GM18867 (cell line): ENCODE data around the gene MAGI2.
"Not testable (repeated sequence)": the region's sequence is repeated elsewhere in the genome, so short reads cannot be mapped to it uniquely, and the experiment has no call there.

Experiments
- ATAC-seq: cut with Tn5 transposase; IDR thresholded peaks from one replicate; pipeline ENCODE4 v1.9.1; 2021; ENCODE audit warnings: mild to moderate bottlenecking, moderate library complexity; ENCODE audit not compliant: unreplicated experiment

Gene MAGI2

GRCh38 chr7:79071187-79071586 lies 382.3 kb downstream of the MAGI2 start:
- ATAC-seq, result not testable (repeated sequence)

- no peak for ATAC-seq
These were observed 389.2 kb downstream of the MAGI2 start for GRCh38 chr7:79064187-79064823.

- no peak for ATAC-seq
These were observed 390.3 kb downstream of the MAGI2 start for GRCh38 chr7:79063019-79063698.

- ATAC-seq, result no peak
These were observed 393.0 kb downstream of the MAGI2 start for GRCh38 chr7:79060498-79060897.

GRCh38 chr7:79055722-79056415 lies 397.6 kb downstream of the MAGI2 start:
- no peak for ATAC-seq

GRCh38 chr7:79051915-79052314 lies 401.6 kb downstream of the MAGI2 start:
- no peak for ATAC-seq

GRCh38 chr7:79050603-79051002 lies 402.9 kb downstream of the MAGI2 start:
- ATAC-seq, result no peak

- no peak for ATAC-seq
These were observed 407.4 kb downstream of the MAGI2 start for GRCh38 chr7:79046061-79046460.

GRCh38 chr7:79037001-79037400 lies 416.5 kb downstream of the MAGI2 start:
- no peak for ATAC-seq

GRCh38 chr7:79036356-79036755 lies 417.1 kb downstream of the MAGI2 start:
- ATAC-seq, result no peak

- no peak for ATAC-seq
These were observed 417.6 kb downstream of the MAGI2 start for GRCh38 chr7:79035858-79036257.

GRCh38 chr7:79034730-79035129 lies 418.7 kb downstream of the MAGI2 start:
- ATAC-seq, result no peak

- ATAC-seq, result not testable (repeated sequence)
These were observed 433.8 kb downstream of the MAGI2 start for GRCh38 chr7:79019711-79020110.

GRCh38 chr7:79011921-79012320 lies 441.5 kb downstream of the MAGI2 start:
- ATAC-seq, result no peak

GRCh38 chr7:79009647-79010046 lies 443.8 kb downstream of the MAGI2 start:
- no peak for ATAC-seq

- ATAC-seq, result no peak
These were observed 444.7 kb downstream of the MAGI2 start for GRCh38 chr7:79008786-79009185.

GRCh38 chr7:78996013-78996412 lies 457.5 kb downstream of the MAGI2 start:
- ATAC-seq, result no peak

- no peak for ATAC-seq
These were observed 460.1 kb downstream of the MAGI2 start for GRCh38 chr7:78993341-78993740.

- no peak for ATAC-seq
These were observed 468.0 kb downstream of the MAGI2 start for GRCh38 chr7:78985509-78985908.

- no peak for ATAC-seq
These were observed 470.0 kb downstream of the MAGI2 start for GRCh38 chr7:78983483-78983882.

- ATAC-seq, result no peak
These were observed 483.0 kb downstream of the MAGI2 start for GRCh38 chr7:78970440-78970916.

- no peak for ATAC-seq
These were observed 484.5 kb downstream of the MAGI2 start for GRCh38 chr7:78968951-78969350.
